Skin of body (tissue), 2 donors: ENCODE results near the gene PGGHG. TPM values are rescaled to one million over a fixed set of nuclear protein-coding genes. Genes with fewer than 3 reads are reported as not detected.
"Not testable (repeated sequence)": the region's sequence is repeated elsewhere in the genome, so short reads cannot be mapped to it uniquely, and the experiment has no call there.

Experiments
- DNase-seq: peaks from one replicate; lab custom pipeline; 2025; lab: John Stamatoyannopoulos, UW
- total RNA-seq: library from RNA; depleted of rRNA; stranded (reverse); fragments of >200 nt; gene quantifications from one replicate; pipeline ENCODE4 v1.2.3, GENCODE V29; 2014

Gene PGGHG
- total RNA-seq, 1 donor from 2014 or later: 9.0 TPM

DNA sequence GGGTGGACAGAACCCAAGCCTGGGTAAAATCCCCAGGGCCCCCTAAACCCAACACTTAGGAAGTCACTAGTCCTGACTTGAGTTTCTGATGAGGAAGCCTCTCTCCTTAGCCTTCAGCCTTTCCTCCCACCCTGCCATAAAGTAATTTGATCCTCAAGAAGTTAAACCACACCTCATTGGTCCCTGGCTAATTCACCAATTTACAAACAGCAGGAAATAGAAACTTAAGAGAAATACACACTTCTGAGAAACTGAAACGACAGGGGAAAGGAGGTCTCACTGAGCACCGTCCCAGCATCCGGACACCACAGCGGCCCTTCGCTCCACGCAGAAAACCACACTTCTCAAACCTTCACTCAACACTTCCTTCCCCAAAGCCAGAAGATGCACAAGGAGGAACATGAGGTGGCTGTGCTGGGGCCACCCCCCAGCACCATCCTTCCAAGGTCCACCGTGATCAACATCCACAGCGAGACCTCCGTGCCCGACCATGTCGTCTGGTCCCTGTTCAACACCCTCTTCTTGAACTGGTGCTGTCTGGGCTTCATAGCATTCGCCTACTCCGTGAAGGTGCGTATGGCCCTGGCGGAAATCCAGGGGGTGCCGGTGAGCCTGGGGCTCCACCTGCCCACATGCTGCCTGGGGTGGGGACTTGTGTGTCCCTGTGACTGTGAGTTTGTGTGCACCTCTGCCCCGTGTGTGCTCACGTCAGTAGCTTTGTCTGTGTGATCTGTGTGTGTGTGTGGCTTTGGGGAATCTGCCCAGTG is 25.0 kb downstream of the PGGHG start, which contains the start of gene IFITM1:
IFITM1 (plus strand) TSS at position 254 of the 767 bp plus-strand sequence; CDS start at position 385, 131 bp downstream.
- peak; percentile 86 for DNase-seq

DNA sequence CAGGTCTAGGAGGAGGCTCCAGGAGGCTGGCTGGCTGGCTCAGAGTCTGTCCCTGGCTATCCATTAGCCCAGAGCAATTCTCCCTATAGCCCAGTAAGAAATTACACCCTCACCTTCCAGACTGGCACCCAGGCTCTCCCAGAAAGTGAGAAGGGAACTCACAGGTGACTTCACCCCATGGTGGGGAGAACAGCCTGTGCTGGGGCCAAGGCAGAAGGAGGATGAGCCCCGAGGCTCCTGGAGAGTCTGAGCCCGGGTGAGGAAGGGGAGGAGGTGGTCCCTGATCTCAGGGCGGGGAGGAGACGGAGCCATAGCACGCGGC is 25.6 kb downstream of the PGGHG start:
- not testable (repeated sequence) for DNase-seq

DNA sequence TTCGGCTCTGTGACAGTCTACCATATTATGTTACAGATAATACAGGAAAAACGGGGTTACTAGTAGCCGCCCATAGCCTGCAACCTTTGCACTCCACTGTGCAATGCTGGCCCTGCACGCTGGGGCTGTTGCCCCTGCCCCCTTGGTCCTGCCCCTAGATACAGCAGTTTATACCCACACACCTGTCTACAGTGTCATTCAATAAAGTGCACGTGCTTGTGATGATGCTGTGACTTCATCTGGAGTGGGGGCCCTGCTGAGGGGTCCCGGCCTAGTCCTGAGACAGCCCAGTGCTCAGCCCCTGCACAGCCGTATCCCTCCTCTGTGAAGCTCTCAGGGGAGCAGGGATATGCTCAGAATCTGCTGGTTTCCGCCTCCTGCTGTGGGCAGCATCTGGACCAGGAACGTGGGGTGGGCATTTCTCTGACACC is 26.1 kb downstream of the PGGHG start:
- DNase-seq: no peak

DNA sequence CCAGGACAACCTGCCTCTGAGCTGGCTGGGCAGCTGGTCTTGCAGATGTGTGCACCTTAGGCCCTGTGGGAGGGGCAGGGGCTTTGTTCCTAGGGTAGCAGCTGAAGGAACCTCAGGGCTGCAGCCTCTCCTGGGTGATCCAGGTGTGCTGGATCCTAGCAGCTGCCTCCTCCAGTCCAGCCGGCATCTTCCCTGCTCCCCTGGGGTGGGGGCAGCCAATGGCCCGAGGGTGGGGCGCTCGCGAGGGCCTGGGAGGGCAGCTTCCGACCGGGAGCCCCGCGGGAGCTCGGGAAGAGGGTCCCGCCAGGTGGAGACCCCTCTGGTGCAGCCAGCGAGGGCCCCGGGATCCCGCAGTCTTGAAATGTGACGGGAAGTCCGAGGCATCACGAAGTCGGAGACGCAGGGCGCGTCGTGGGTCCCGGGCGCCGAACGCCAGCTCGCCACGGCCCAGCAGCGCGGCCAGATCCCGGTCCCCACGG is 26.6 kb downstream of the PGGHG start:
- DNase-seq: no peak

DNA sequence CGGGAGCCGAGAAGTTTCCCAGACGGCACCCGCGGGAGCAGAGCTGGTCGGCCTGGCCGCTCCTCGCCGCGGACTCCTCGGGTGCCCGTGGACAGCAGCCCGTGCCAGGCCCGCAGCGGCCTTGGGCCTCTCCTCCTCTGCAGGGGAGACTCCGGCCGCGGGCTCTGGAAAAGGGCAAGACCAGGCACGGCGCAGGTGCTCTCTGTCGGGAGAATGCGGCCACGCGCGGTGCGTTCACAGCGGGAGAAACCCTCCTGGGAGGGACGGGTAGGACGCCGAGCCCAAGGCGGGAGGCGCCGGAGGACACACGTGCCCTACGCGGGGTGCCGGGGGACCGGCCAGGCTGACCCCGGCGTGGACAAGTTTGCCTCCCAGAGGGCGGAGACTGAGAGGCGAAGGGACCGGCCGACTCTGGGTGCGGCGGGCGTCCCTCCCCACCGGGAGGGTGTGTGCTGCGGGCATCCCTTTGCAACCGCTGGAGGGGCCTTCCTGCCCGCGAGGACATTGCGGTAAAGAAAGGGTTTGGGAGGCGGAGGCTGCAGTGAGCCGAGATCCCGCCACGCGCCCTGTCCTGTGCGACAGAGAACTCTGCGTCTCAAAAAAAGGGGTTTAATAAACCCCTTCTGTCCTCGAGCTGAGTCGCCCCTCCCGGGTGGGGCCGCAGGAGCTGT is 27.2 kb downstream of the PGGHG start:
- no peak for DNase-seq

DNA sequence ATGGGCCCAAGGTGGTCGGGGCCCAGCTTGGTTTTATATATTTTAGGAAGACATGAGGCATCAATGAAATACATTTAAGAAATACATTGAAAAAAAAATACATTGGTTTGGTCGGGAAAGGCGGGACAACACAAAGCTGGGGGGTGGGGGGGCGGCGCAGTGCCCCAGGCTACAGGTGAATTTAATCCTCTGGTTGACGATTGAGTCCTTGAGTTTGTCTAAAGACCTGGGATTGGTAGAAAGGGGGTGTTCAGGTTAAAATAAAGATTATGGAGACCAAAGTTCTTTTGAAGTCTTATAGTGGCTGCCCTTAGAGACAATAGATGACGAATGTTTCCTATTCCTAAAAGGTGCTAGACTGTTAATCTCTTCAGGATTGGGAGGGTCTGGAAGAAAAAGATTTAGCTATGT is 28.0 kb downstream of the PGGHG start:
- no peak for DNase-seq

DNA sequence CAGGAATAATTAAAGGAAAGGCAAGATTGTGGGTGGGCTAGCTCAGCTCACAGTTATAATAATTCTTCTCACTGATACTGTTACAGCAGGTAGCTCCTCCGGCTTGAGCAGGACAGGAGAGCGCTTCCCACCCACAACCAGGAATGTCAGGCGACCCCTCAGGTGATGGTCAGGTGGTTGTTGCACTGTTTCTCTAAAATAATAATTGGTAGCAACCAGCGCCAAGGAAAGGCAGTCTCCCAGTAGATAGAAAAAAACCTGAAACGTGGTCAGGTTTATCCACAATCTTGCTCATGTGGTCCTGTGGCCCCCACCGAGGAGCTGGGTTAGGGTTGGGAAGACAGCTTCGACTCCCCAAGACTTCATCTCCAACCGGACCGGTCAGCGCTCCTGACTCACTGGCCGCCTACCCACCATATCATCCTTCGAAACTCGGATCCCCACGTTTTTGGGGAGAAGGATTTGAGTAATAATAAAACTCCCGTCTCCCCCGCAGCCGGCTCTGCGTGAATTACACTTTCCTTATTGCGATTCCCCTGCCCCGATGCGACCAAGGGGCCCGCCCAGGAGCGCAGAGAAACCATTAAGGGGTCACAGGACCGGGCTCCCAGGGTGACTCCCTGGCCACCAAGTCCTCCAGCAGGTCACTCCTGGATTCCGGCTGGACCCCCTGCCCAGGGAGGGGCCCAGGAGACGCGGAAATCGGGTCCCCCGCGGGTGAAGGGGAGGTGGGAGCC is 28.9 kb downstream of the PGGHG start:
- not testable (repeated sequence) for DNase-seq

DNA sequence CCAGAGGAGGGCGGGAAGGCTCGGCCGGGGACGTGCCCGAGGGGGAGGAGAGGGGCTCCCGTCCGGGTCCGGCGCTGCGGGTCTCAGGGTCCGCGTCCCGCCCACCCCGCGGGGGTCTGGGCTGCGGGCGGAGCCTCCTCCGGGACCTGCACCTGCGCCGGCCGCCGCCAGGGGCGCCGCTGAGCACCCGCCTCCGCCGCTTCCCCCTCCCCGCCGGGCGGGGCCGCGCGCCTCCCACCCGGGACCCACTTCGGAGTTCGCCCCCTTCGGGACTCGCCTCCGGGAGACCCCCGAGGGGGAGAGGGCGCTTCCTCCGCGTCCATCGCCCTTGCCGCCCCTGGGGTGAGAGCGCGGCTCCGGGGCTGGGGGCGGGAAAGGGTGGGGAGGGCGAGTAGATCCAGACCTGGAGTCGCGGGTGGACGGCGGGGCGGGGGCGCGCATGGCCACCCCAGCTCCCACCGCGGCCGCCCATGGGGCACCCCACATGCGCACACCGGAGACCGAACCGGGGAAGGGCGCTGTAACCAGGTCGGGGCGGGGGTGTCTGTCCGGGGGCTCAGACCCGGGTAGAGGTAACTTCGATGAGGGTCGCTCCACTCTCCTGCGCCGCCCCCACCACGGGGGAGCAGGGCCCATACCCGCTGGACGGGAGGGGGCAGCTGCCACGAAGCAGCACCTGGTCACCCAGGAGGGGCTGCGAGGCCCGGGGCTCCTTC is 29.6 kb downstream of the PGGHG start:
- not testable (repeated sequence) for DNase-seq

DNA sequence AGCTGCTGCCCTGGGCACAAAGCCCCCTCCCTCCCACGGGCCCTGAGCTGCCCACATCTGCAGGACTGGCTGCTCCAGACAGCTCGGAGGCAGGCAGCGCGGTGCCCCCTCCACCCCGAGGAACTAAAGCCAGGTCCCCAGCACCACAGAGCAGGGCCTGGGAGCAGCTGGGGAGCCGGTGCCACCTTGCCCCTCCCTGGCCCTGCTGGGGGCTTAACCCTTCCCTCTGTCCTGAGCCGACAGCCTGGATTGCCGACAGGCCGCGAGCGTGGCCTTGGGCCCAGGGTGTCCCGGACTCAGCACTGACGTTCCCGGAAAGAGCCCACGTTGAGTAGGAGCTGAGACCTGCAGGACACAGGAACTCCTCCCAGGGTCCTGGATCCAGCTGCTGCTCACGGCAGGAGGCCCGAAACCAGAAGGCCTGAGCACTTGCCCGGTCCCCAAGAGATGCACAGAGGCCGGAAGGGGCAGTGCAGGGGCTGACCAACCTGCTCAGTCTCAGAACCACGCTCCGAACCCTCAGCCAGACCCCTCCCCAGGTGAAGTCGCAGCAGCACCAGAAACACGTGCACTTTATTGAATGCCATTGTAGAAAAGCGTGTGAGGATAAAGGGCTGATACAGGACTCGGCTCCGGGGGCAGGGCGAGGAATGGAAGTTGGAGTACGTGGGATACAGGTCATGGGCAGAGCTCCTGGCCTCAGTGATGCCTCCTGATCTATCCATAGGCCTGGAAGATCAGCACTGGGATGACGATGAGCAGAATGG is 30.4 kb downstream of the PGGHG start:
- not testable (repeated sequence) for DNase-seq

DNA sequence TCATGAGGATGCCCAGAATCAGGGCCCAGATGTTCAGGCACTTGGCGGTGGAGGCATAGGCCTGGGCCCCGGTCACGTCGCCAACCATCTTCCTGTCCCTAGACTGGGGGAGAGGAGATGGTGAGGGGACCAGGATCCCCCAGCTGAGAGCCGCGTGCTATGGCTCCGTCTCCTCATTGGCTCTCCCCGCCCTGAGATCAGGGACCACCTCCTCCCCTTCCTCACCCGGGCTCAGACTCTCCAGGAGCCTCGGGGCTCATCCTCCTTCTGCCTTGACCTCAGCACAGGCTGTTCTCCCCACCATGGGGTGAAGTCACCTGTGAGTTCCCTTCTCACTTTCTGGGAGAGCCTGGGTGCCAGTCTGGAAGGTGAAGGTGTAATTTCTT is 31.0 kb downstream of the PGGHG start:
- DNase-seq: not testable (repeated sequence)

DNA sequence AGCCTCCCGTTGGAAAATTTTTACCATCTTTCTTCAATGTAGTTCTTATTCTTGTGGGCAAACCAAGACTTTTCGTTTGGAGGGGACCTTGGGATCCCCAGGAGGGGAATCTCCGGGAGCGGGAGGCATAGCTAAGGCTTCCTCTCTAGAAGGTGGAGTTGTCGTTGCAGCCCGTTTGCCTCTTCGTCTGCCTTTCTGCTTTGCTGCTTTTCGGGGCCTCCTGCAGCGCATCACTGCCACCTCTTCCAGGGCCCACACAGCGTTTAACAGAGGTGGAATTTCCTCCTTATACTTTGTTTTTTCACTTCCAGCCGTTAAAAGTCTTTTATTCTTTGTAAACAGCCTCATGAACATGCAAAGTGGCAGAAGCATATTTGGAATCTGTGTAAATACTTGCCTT is 35.2 kb downstream of the PGGHG start:
- no peak for DNase-seq

DNA sequence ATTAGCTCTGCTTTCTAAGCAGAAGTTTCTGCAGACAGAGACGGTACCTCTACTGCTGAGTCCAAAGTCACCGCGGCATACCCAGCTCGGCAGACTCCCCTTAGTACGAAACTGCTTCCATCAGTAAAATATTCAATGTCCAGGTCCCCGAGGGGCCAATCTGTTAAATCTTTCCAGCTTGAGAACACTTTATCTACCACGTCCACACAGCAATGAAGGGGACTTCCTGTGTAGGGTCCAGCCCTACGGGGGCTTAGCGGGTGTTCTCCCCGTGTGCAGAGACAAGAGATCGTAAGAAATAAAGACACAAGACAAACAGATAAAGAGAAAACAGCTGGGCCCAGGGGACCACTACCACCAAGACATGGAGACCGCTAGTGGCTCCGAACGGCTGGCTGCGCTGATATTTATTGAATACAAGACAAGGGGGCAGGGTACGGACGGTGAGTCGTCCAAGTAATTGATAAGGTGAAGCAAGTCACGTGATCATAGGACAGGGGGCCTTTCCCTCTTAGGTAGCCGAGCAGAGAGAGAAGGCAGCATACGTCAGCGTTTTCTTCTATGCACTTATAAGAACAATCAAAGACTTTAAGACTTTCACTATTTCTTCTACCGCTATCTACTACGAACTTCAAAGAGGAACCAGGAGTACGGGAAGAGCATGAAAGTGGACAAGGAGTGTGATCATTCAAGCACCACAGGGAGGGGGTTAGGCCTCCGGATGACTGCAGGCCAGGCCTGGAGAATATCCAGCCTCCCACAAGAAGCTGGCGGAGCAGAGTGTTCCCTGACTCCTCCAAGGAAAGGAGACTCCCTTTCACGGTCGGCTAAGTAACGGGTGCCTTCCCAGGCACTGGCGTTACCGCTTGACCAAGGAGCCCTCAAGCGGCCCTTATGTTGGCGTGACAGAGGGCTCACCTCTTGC is 35.9 kb downstream of the PGGHG start:
- DNase-seq: not testable (repeated sequence)

DNA sequence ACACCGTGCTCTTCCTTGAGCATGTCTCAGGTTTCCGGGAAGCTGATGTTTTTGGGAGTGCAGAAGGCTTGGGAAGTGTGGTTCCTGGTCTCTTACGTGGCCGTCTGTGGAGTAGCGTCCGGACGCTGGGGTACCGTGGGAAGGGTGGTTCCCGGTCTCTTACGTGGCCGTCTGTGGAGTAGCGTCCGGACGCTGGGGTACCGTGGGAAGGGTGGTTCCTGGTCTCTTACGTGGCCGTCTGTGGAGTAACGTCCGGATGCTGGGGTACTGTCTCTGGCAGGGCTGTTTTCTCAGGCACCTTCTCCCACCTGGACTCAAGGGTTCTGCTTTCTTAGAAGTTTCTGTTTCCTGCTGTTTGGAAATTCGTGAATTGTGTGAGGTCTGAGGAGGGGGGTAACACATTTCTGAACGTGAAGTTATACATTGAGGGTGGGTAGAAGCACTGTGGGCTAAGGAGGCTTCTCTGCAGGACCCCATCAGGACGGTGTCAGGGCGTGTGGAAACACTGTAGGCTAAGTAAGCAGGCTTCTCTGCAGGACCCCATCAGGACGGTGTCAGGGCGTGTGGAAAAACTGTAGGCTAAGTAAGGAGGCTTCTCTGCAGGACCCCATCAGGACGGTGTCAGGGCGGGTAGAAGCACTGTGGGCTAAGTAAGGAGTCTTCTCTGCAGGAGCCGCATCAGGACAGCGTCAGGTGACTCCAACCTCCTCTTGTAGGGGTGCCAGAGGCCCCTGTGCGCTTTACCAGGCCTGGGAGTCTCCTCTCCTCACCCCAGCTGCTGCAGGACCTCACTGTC is 37.1 kb downstream of the PGGHG start:
- no peak for DNase-seq

DNA sequence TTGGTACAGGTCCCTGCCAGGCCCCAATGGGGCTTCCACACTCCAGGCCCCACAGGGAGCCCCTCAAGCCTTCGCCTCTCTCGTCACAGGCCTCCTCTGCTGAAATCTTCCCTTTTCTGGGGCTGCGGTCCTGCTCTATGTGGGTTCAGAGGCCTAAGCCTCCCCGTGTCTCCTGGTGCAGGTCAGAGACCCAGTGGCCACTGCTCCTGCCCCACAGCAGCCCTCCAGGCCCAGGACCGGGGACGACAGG is 37.6 kb downstream of the PGGHG start:
- DNase-seq: no peak

DNA sequence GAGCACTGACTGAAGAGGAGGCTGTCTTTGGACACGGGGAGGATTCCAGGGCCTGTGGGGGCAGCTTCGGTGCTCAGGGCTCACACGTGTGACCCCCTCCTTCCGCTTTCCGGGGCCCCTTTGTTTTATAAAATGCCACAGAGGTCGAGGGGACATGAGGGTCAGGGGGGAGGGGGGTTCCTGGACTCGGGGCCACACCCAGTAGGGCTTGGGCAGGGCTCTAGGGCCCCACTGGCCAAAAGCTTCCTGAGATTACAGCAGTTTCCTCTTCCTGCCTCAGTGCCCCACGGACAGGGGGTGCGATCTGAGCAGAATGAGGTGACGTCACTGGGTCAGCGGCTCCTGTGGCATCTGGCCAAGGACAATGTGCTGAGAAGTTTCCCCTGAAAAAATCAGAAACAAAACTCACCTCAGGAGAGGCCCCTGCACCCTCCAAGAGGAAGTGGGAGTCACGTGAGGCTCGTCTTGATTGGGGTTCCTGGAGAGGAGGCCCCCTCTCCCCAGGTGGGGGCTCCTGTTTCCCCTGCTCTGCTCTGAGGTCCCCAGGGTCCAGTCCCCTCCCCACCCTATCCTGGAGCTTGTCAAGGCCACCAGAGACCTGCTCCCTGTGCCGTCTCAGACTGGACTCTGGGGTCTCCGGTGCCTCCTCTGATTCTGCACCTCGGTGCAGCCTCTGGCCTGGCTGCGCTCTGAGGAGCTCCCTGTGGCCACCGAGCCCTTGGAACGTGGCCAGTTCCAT is 38.1 kb downstream of the PGGHG start:
- DNase-seq: peak; percentile 7

DNA sequence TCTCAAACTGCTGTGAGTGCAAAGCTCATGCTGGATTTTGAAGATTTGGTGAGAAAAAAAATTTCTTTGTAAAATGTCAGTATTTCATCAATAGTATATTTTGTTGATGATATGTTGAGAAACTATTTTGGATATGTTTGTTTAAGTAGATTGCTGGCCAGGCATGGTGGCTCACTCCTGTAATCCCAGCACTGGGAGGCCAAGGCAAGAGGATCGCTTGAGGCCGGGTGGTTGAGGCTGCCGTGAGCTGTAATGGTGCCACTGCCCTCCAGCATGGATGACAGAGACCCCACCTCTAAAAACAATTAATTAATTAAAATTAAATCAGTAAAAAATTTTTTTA is 38.6 kb downstream of the PGGHG start:
- no peak for DNase-seq

DNA sequence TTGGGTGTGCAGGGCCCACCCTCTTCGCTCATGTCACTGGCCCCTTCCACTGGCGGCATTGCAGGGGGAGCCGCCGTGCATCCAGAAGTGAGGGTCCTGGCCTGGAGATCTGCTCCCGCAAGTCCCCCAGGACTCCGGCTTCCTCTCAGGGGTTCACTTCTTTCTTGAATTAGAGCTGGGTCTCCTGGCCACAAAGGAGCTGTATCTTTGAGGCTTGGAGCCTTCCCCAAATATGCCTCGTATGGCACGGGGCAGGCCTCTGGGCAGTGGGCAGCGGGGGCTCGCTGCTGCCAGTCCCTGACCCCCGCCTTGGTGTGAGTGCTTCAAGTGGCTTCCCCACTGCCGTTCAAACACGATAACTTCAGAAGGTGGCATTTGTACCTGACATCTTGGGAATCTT is 39.1 kb downstream of the PGGHG start:
- DNase-seq: no peak

DNA sequence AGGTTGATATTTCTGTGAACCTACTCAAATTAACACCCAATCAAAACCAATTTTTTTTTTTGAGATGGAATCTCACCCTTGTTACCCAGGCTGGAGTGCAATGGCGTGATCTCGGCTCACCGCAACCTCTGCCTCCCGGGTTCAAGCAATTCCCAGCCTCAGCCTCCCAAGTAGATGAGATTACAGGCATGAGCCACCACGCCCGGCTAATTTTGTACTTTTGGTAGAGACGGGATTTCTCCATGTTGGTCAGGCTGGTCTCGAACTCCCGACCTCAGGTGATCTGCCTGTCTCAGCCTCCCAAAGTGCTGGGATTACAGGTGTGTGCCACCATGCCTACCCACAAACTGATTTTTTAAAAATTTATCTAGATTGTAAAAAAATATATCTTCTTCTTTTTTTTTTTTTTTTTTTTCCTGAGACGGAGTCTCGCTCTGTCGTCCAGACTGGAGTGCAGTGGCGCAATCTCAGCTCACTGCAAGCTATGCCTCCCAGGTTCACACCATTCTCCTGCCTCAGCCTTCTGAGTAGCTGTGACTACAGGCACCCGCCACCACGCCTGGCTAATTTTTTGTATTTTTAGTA is 39.7 kb downstream of the PGGHG start:
- DNase-seq: not testable (repeated sequence)
